Dermis microvascular lymphatic vessel endothelial cell (primary cell): ENCODE data around the gene ITM2B. TPM values are rescaled to one million over a fixed set of nuclear protein-coding genes. Genes with fewer than 3 reads are reported as not detected.
"Not testable (repeated sequence)": the region's sequence is repeated elsewhere in the genome, so short reads cannot be mapped to it uniquely, and the experiment has no call there.

Experiments
- DNase-seq, 2 donors: peaks; one replicate each; pipeline versions ENCODE4 v3.0.0 to v3.0.0-alpha.2; 2010; ENCODE audit warnings: low read depth in 2 of 2
- total RNA-seq: library from RNA; depleted of rRNA; stranded (reverse); fragments of >200 nt; gene quantifications from 2 replicates; pipeline ENCODE4 v1.2.1, GENCODE V29; 2014

ITM2B gene
- 228 and 495 TPM in 2 replicates for total RNA-seq

- DNase-seq, result peak; percentile 56 to 76
Measured at GRCh38 chr13:48233046-48233888, at the start of gene ITM2B. TSS of gene ITM2B (plus strand) at chr13:48233206. CDS start at chr13:48233361, 155 bp downstream.

- no peak for DNase-seq
Measured at GRCh38 chr13:48184260-48184659, 48.7 kb upstream of the ITM2B start.

- no peak for DNase-seq
Measured at GRCh38 chr13:48185018-48185417, 48.0 kb upstream of the ITM2B start.

- no peak for DNase-seq
Measured at GRCh38 chr13:48186722-48187121, 46.3 kb upstream of the ITM2B start.

- DNase-seq, result no peak
Measured at GRCh38 chr13:48188131-48188530, 44.9 kb upstream of the ITM2B start.

- DNase-seq, result no peak
Measured at GRCh38 chr13:48188601-48189000, 44.4 kb upstream of the ITM2B start.

GRCh38 chr13:48189171-48189570 lies 43.8 kb upstream of the ITM2B start:
- no peak for DNase-seq

- no peak for DNase-seq
Measured at GRCh38 chr13:48192411-48192935, 40.5 kb upstream of the ITM2B start.

- DNase-seq, result no peak
Measured at GRCh38 chr13:48194379-48194754, 38.6 kb upstream of the ITM2B start.

- DNase-seq, result no peak
Measured at GRCh38 chr13:48199404-48199946, 33.5 kb upstream of the ITM2B start.

- DNase-seq, result no peak
Measured at GRCh38 chr13:48201044-48201443, 32.0 kb upstream of the ITM2B start.

GRCh38 chr13:48207207-48207606 lies 25.8 kb upstream of the ITM2B start:
- DNase-seq, result not testable (repeated sequence)

GRCh38 chr13:48210178-48210577 lies 22.8 kb upstream of the ITM2B start:
- no peak for DNase-seq

GRCh38 chr13:48214519-48215121 lies 18.4 kb upstream of the ITM2B start:
- DNase-seq, result no peak

GRCh38 chr13:48215511-48216203 lies 17.3 kb upstream of the ITM2B start:
- DNase-seq, result not testable (repeated sequence)

GRCh38 chr13:48216204-48216711 lies 16.7 kb upstream of the ITM2B start:
- DNase-seq, result no peak

- DNase-seq, result no peak
Measured at GRCh38 chr13:48220592-48220980, 12.4 kb upstream of the ITM2B start.

GRCh38 chr13:48220981-48221685 lies 11.9 kb upstream of the ITM2B start:
- DNase-seq, result peak in 1 of 2 donors; percentile 55

- no peak for DNase-seq
Measured at GRCh38 chr13:48221686-48222187, 11.3 kb upstream of the ITM2B start.

GRCh38 chr13:48222358-48223301 lies 10.4 kb upstream of the ITM2B start:
- no peak for DNase-seq
